ENCODE measurements around the gene SLC7A8. TPM values are rescaled to one million over a fixed set of nuclear protein-coding genes. Genes with fewer than 3 reads are reported as not detected.

Gene SLC7A8
- total RNA-seq: 1.9 and 2.3 TPM in 2 replicates

DNA sequence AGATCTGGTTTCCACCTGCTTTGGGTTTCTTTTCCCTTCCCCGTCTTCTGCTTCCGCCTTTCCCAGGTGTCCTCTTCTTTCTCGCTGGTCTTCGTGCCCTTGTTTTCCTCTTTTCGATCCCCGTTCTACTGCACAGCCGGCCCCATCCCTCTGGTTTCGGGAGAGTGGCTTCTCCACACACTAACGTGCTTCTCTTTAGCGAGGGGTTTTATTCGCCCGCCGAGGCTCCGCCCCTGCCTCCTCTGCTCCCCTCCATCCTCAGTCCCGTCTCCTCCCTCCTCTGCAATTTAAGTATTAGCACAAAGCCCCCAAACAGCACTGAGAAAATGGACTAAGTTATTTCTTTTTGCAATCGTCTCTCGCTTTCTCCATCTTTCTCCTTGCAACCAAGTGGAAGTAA lies at the start of gene SLC7A8:
Gene SLC7A8, minus strand, starts transcription at position 182 of the 400 bp plus-strand sequence. CDS start 746 bp downstream, outside the sequence.

GRCh38 chr14:23118506-23119362 lies 64.7 kb downstream of the SLC7A8 start, which contains the start of gene CEBPE:
Gene CEBPE (minus strand): TSS chr14:23119255. CDS start chr14:23119091, 164 bp downstream.

GRCh38 chr14:23104591-23105347 lies 78.7 kb downstream of the SLC7A8 start, which contains the start of gene CIROP:
Gene CIROP (minus strand): TSS chr14:23104989. CDS start chr14:23104920, 69 bp downstream.

GRCh38 chr14:23095196-23096108 lies 88.0 kb downstream of the SLC7A8 start, which contains the start of gene C14orf119:
Gene C14orf119 (plus strand): TSS chr14:23095505. CDS start chr14:23097659, 2,154 bp downstream.

GRCh38 chr14:23094666-23095195 lies 88.7 kb downstream of the SLC7A8 start, which contains the start of gene ACIN1:
Gene ACIN1 (minus strand): TSS chr14:23095136. CDS start chr14:23095112, 24 bp downstream.

Other genes starting within 250 kb of the SLC7A8 start
- gene HAUS4, start 226.6 kb downstream of the SLC7A8 start, total RNA-seq: 27.6 and 32.4 TPM in 2 replicates
- gene AJUBA, start 201.1 kb downstream of the SLC7A8 start, total RNA-seq: 31.0 and 47.3 TPM in 2 replicates
- 10.4 and 11.7 TPM in 2 replicates for gene C14orf93, start 173.5 kb downstream of the SLC7A8 start, total RNA-seq
- gene PSMB5, start 148.8 kb downstream of the SLC7A8 start, total RNA-seq: 222 and 237 TPM in 2 replicates
- gene PSMB11, start 141.4 kb downstream of the SLC7A8 start, total RNA-seq: not detected in 2 replicates
- gene CDH24, start 126.1 kb downstream of the SLC7A8 start, total RNA-seq: 3.3 and 6.2 TPM in 2 replicates
- gene ACIN1, start 88.5 kb downstream of the SLC7A8 start, total RNA-seq: 53.8 and 73.3 TPM in 2 replicates
- gene C14orf119, start 88.2 kb downstream of the SLC7A8 start, total RNA-seq: 58.2 and 80.6 TPM in 2 replicates
- under 0.01 and 0.18 TPM in 2 replicates for gene CIROP, start 78.7 kb downstream of the SLC7A8 start, total RNA-seq
- not detected in 2 replicates for gene CEBPE, start 64.4 kb downstream of the SLC7A8 start, total RNA-seq
- gene RNF212B, start 54.3 kb upstream of the SLC7A8 start, total RNA-seq: not detected in 2 replicates
- gene HOMEZ, start 102.5 kb upstream of the SLC7A8 start, total RNA-seq: 4.0 and 6.1 TPM in 2 replicates
- 1.8 and 2.6 TPM in 2 replicates for gene PPP1R3E, start 119.2 kb upstream of the SLC7A8 start, total RNA-seq
- gene BCL2L2, start 123.2 kb upstream of the SLC7A8 start, total RNA-seq: 12.8 and 13.2 TPM in 2 replicates
- 102 and 114 TPM in 2 replicates for gene PABPN1, start 137.8 kb upstream of the SLC7A8 start, total RNA-seq
- 19.5 and 25.0 TPM in 2 replicates for gene SLC22A17, start 169.2 kb upstream of the SLC7A8 start, total RNA-seq
- gene EFS, start 181.5 kb upstream of the SLC7A8 start, total RNA-seq: 1.5 and 3.1 TPM in 2 replicates
- gene IL25, start 189.1 kb upstream of the SLC7A8 start, total RNA-seq: not detected in 2 replicates
- gene CMTM5, start 193.4 kb upstream of the SLC7A8 start, total RNA-seq: 0.14 and 0.18 TPM in 2 replicates
- not detected in 2 replicates for gene MYH6, start 224.6 kb upstream of the SLC7A8 start, total RNA-seq

All from smooth muscle cell of bladder (primary cell).